GM23338 (cell line): ENCODE measurements around the gene KIAA1614. TPM values are rescaled to one million over a fixed set of nuclear protein-coding genes. Genes with fewer than 3 reads are reported as not detected.

Experiments
- ATAC-seq: fragments of 200-7000 bp; cut with Tn5 transposase; 3 replicates; pipeline ENCODE4 v1.9.1; 2020
- DNase-seq: peaks from one replicate; pipeline ENCODE4 v3.0.0-alpha.2; 2015; ENCODE audit warnings: low spot score
- H2AFZ ChIP-seq: fragments of 200-600 bp; sonication (generic); 2 replicates; pipeline ENCODE4 v1.8.0; 2016; ENCODE audit warnings: antibody characterized with exemption, mild to moderate bottlenecking, moderate library complexity
- H3F3A ChIP-seq: fragments of 200-600 bp; sonication (generic); replicated peaks from 2 replicates; pipeline ENCODE4 v1.8.0; 2017; ENCODE audit warnings: antibody characterized with exemption, mixed run types, low read depth
- H3K27ac ChIP-seq: fragments of 200-600 bp; sonication (generic); 2 replicates; pipeline ENCODE4 v1.6.1; 2016; ENCODE audit warnings: low read depth
- H3K27me3 ChIP-seq: fragments of 200-600 bp; sonication (generic); 2 replicates; pipeline ENCODE4 v1.8.0; 2016; ENCODE audit warnings: mild to moderate bottlenecking, mixed run types, moderate library complexity; ENCODE audit not compliant: insufficient read depth
- H3K36me3 ChIP-seq: fragments of 200-600 bp; sonication (generic); 2 replicates; pipeline ENCODE4 v1.8.0; 2016; ENCODE audit warnings: mild to moderate bottlenecking; ENCODE audit not compliant: insufficient read depth
- H3K4me1 ChIP-seq: fragments of 200-600 bp; sonication (generic); 2 replicates; pipeline ENCODE4 v1.8.0; 2016; ENCODE audit warnings: mild to moderate bottlenecking, moderate library complexity; ENCODE audit not compliant: insufficient read depth
- H3K4me2 ChIP-seq: fragments of 200-600 bp; sonication (generic); 2 replicates; pipeline ENCODE4 v1.7.1; 2017; ENCODE audit warnings: mixed run types
- H3K4me3 ChIP-seq: fragments of 200-600 bp; sonication (generic); 2 replicates; pipeline ENCODE4 v1.6.1; 2016; ENCODE audit warnings: mixed run types
- H3K79me2 ChIP-seq: fragments of 200-600 bp; sonication (generic); replicated peaks from 2 replicates; pipeline ENCODE4 v1.8.0; 2017; ENCODE audit warnings: mild to moderate bottlenecking; ENCODE audit not compliant: insufficient read depth
- H3K9me2 ChIP-seq: fragments of 200-600 bp; sonication (generic); 2 replicates; pipeline ENCODE4 v1.8.0; 2017; ENCODE audit not compliant: insufficient read depth
- H4K20me1 ChIP-seq: fragments of 200-600 bp; sonication (generic); replicated peaks from 2 replicates; pipeline ENCODE4 v1.8.0; 2017; ENCODE audit warnings: mild to moderate bottlenecking; ENCODE audit not compliant: insufficient read depth
- H3K27ac Mint-ChIP-seq: 2 replicates; pipeline ENCODE4 v1.8.0; 2020; ENCODE audit warnings: inconsistent platforms, mild to moderate bottlenecking, moderate library complexity, mixed read lengths
- H3K27me3 Mint-ChIP-seq: 3 replicates; pipeline ENCODE4 v1.8.0; 2022; ENCODE audit warnings: low read depth, mild to moderate bottlenecking, moderate library complexity, mixed read lengths, inconsistent platforms; ENCODE audit not compliant: insufficient read depth, poor library complexity
- H3K36me3 Mint-ChIP-seq: 3 replicates; pipeline ENCODE4 v1.8.0; 2021; ENCODE audit warnings: low read depth, mild to moderate bottlenecking, inconsistent platforms, moderate library complexity, mixed read lengths
- H3K4me1 Mint-ChIP-seq: 3 replicates; pipeline ENCODE4 v1.8.0; 2020; ENCODE audit warnings: mild to moderate bottlenecking, inconsistent platforms, mixed read lengths
- H3K4me3 Mint-ChIP-seq: 3 replicates; pipeline ENCODE4 v1.8.0; 2021; ENCODE audit warnings: moderate library complexity, mild to moderate bottlenecking, inconsistent platforms, mixed read lengths
- H3K9me3 Mint-ChIP-seq: 3 replicates; pipeline ENCODE4 v1.8.0; 2020; ENCODE audit warnings: moderate library complexity, mild to moderate bottlenecking, inconsistent platforms, mixed read lengths
- CREB1 ChIP-seq: fragments of 250-450 bp; sonication (Bioruptor Pico); IDR thresholded peaks from 2 replicates; pipeline ENCODE4 v1.5.0; 2020; ENCODE audit warnings: low read depth, mild to moderate bottlenecking, moderate library complexity
- ETS1 ChIP-seq: IDR thresholded peaks from 2 replicates; pipeline ENCODE4 v1.6.1; 2016; ENCODE audit warnings: antibody characterized with exemption
- EZH2 ChIP-seq: fragments of 200-600 bp; sonication (generic); IDR thresholded peaks from one replicate; pipeline ENCODE4 v1.8.0; 2017; ENCODE audit warnings: antibody characterized with exemption, mild to moderate bottlenecking, low read depth; ENCODE audit not compliant: unreplicated experiment
- EZH2phosphoT487 ChIP-seq: fragments of 200-600 bp; sonication (generic); IDR thresholded peaks from one replicate; pipeline ENCODE4 v1.8.1; 2018; ENCODE audit warnings: antibody characterized with exemption; ENCODE audit not compliant: unreplicated experiment
- JUNB ChIP-seq: IDR thresholded peaks from one replicate; pipeline ENCODE4 v1.6.1; 2016; ENCODE audit warnings: antibody characterized with exemption; ENCODE audit not compliant: unreplicated experiment
- NANOG ChIP-seq: IDR thresholded peaks from 2 replicates; pipeline ENCODE4 v1.6.1; 2016; ENCODE audit warnings: antibody characterized with exemption, borderline replicate concordance
- POLR2AphosphoS5 ChIP-seq: IDR thresholded peaks from 2 replicates; pipeline ENCODE4 v1.6.1; 2016; ENCODE audit warnings: antibody characterized with exemption, low read depth
- REST ChIP-seq: IDR thresholded peaks from one replicate; pipeline ENCODE4 v1.6.1; 2018; ENCODE audit warnings: antibody characterized with exemption; ENCODE audit not compliant: unreplicated experiment
- STAT1 ChIP-seq: IDR thresholded peaks from one replicate; pipeline ENCODE4 v1.6.1; 2016; ENCODE audit warnings: antibody characterized with exemption; ENCODE audit not compliant: unreplicated experiment
- ZNF114 ChIP-seq: fragments of 250-450 bp; sonication (Bioruptor Pico); IDR thresholded peaks from 2 replicates; pipeline ENCODE4 v1.5.0; 2020; ENCODE audit warnings: mild to moderate bottlenecking, moderate library complexity
- ZNF331 ChIP-seq: fragments of 250-450 bp; sonication (Bioruptor Pico); IDR thresholded peaks from 2 replicates; pipeline ENCODE4 v1.5.0; 2020; ENCODE audit warnings: low read depth, mild to moderate bottlenecking, moderate library complexity
- ZNF462 ChIP-seq: fragments of 250-450 bp; sonication (Bioruptor Pico); IDR thresholded peaks from 2 replicates; pipeline ENCODE4 v1.5.0; 2020; ENCODE audit warnings: mild to moderate bottlenecking, moderate library complexity
- polyA plus RNA-seq: library from polyadenylated mRNA; unstranded; fragments of >200 nt; fragmentation: Nextera tagmentation; extraction: Ambion mirVana; gene quantifications from 2 replicates; pipeline ENCODE4 v1.2.1, GENCODE V29; 2016
- total RNA-seq: library from RNA; depleted of rRNA; stranded (reverse); fragments of >200 nt; shearing (Covaris generic); gene quantifications from 2 replicates; pipeline ENCODE4 v1.2.3, GENCODE V29; 2014
- TF ChIP-seq, protein P1 (sequence below), 2 experiments: fragments of 200-600 bp in 1 of 2; sonication (generic) in 1 of 2; conservative IDR thresholded peaks; 2 replicates each; pipeline versions ENCODE4 v1.5.1 to v1.6.1; 2016 to 2017; ENCODE audit warnings: antibody characterized with exemption in 2 of 2, low read depth in 2 of 2, mild to moderate bottlenecking in 2 of 2, moderate library complexity in 1 of 2

The KIAA1614 gene
- total and polyA plus RNA-seq, 2 experiments from 2014 or later = 1.1 to 1.8 TPM

DNA sequence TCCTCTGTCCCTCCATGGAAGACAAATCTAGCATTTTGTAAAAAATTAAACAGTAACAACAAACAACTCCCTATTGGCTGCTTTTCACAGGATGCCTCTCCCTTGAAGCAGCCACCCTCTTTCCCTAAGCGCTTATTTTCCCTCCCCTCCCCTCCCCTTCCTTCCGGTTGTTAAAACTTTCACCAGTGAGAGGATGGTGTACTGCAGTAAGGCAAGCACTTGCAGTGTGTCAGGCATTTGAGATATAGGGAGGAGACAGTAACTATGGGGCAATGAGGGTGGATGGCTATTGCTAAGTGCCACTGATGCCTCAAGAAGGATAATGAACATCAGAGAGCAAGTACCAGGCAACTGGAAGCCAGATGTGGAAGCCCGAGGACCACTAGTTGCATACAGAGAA lies 19.1 kb upstream of the KIAA1614 start:
- Histone ChIP-seq H3K79me2 (no peaks in the 10 kb centered on the region), H3K27ac (no peak overlapping the region), H4K20me1 (no peaks in the 10 kb centered on the region), H3K9me2 (peaks cover 9% of the 10 kb centered on the region; the same call in 1 of the 2 replicates), H3F3A (no peaks in the 10 kb centered on the region), H3K27me3 (no peaks in the 10 kb centered on the region), H2AFZ (no peak overlapping the region), H3K4me2 (no peak overlapping the region), H3K4me1 (peaks cover 7% of the 10 kb centered on the region), H3K4me3 (no peak overlapping the region), H3K36me3 (no peaks in the 10 kb centered on the region)
- Mint-ChIP-seq H3K9me3 (no peaks in the 10 kb centered on the region), H3K27me3 (peaks cover 7% of the 10 kb centered on the region), H3K4me3 (no peak overlapping the region), H3K36me3 (no peaks in the 10 kb centered on the region), H3K27ac (no peak overlapping the region), H3K4me1 (peaks cover 14% of the 10 kb centered on the region)
- TF ChIP-seq ZNF114 (CRISPR knock-in tag) (no peak), ZNF462 (CRISPR knock-in tag) (no peak), EZH2phosphoT487 (no peak), ZNF331 (CRISPR knock-in tag) (no peak), EZH2 (no peak), CREB1 (no peak), JUNB (no peak), NANOG (no peak), STAT1 (no peak), ETS1 (no peak), REST (no peak), POLR2AphosphoS5 (no peak)
- TF ChIP-seq, protein P1, sequence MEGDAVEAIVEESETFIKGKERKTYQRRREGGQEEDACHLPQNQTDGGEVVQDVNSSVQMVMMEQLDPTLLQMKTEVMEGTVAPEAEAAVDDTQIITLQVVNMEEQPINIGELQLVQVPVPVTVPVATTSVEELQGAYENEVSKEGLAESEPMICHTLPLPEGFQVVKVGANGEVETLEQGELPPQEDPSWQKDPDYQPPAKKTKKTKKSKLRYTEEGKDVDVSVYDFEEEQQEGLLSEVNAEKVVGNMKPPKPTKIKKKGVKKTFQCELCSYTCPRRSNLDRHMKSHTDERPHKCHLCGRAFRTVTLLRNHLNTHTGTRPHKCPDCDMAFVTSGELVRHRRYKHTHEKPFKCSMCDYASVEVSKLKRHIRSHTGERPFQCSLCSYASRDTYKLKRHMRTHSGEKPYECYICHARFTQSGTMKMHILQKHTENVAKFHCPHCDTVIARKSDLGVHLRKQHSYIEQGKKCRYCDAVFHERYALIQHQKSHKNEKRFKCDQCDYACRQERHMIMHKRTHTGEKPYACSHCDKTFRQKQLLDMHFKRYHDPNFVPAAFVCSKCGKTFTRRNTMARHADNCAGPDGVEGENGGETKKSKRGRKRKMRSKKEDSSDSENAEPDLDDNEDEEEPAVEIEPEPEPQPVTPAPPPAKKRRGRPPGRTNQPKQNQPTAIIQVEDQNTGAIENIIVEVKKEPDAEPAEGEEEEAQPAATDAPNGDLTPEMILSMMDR (conservative IDR thresholded peaks at IDR 0.05; ENCODE audit: low read depth in 2 of 2) = no peak
- no peak for ATAC-seq
- no peak for DNase-seq
